Measurements from ENCODE around the gene NOL4.
"Not testable (repeated sequence)": the region's sequence is repeated elsewhere in the genome, so short reads cannot be mapped to it uniquely, and the experiment has no call there.

The NOL4 gene

GRCh38 chr18:34224423-34225217 lies at the start of gene NOL4:
Gene NOL4, minus strand, starts transcription at chr18:34224913. Its CDS starts 1,660 bp downstream, at chr18:34223253.
- no peak for DNase-seq (ENCODE audit: low spot score)

- not testable (repeated sequence) for DNase-seq (ENCODE audit: low spot score)
These were observed 41.3 kb upstream of the NOL4 start for GRCh38 chr18:34266029-34266428.

- no peak for DNase-seq (ENCODE audit: low spot score)
These were observed 37.4 kb upstream of the NOL4 start for GRCh38 chr18:34261865-34262780.

GRCh38 chr18:34258176-34258575 lies 33.5 kb upstream of the NOL4 start:
- no peak for DNase-seq (ENCODE audit: low spot score)

GRCh38 chr18:34251919-34252318 lies 27.2 kb upstream of the NOL4 start:
- no peak for DNase-seq (ENCODE audit: low spot score)

- DNase-seq (ENCODE audit: low spot score) = no peak
These were observed 24.0 kb upstream of the NOL4 start for GRCh38 chr18:34248727-34249126.

GRCh38 chr18:34242739-34243138 lies 18.0 kb upstream of the NOL4 start:
- no peak for DNase-seq (ENCODE audit: low spot score)

GRCh38 chr18:34233781-34234388 lies 9.2 kb upstream of the NOL4 start:
- not testable (repeated sequence) for DNase-seq (ENCODE audit: low spot score)

- no peak for DNase-seq (ENCODE audit: low spot score)
These were observed 473 bp upstream of the NOL4 start for GRCh38 chr18:34225218-34225553.

- no peak for DNase-seq (ENCODE audit: low spot score)
These were observed 755 bp downstream of the NOL4 start for GRCh38 chr18:34223893-34224422.

- no peak for DNase-seq (ENCODE audit: low spot score)
These were observed 1.4 kb downstream of the NOL4 start for GRCh38 chr18:34223164-34223892.

GRCh38 chr18:34222307-34223163 lies 2.2 kb downstream of the NOL4 start:
- DNase-seq (ENCODE audit: low spot score) = no peak

GRCh38 chr18:34221971-34222306 lies 2.8 kb downstream of the NOL4 start:
- DNase-seq (ENCODE audit: low spot score) = no peak

- no peak for DNase-seq (ENCODE audit: low spot score)
These were observed 4.5 kb downstream of the NOL4 start for GRCh38 chr18:34220081-34220815.

- no peak for DNase-seq (ENCODE audit: low spot score)
These were observed 5.1 kb downstream of the NOL4 start for GRCh38 chr18:34219651-34220050.

GRCh38 chr18:34212511-34212910 lies 12.2 kb downstream of the NOL4 start:
- no peak for DNase-seq (ENCODE audit: low spot score)

GRCh38 chr18:34207344-34207851 lies 17.3 kb downstream of the NOL4 start:
- DNase-seq (ENCODE audit: low spot score) = no peak

GRCh38 chr18:34203866-34204265 lies 20.8 kb downstream of the NOL4 start:
- no peak for DNase-seq (ENCODE audit: low spot score)

- no peak for DNase-seq (ENCODE audit: low spot score)
These were observed 28.5 kb downstream of the NOL4 start for GRCh38 chr18:34196256-34196655.

- no peak for DNase-seq (ENCODE audit: low spot score)
These were observed 30.5 kb downstream of the NOL4 start for GRCh38 chr18:34194239-34194638.
